HG03060 (cell line): Measurements from ENCODE around the gene SEZ6L2.
"Not testable (repeated sequence)": the region's sequence is repeated elsewhere in the genome, so short reads cannot be mapped to it uniquely, and the experiment has no call there.

Source experiments
- ATAC-seq: cut with Tn5 transposase; IDR thresholded peaks from one replicate; pipeline ENCODE4 v1.9.1; 2021; ENCODE audit warnings: low read depth, moderate number of reproducible peaks; ENCODE audit not compliant: unreplicated experiment

Gene SEZ6L2

GRCh38 chr16:29858149-29858849, 41.1 kb downstream of the SEZ6L2 start:
- no peak for ATAC-seq

DNA sequence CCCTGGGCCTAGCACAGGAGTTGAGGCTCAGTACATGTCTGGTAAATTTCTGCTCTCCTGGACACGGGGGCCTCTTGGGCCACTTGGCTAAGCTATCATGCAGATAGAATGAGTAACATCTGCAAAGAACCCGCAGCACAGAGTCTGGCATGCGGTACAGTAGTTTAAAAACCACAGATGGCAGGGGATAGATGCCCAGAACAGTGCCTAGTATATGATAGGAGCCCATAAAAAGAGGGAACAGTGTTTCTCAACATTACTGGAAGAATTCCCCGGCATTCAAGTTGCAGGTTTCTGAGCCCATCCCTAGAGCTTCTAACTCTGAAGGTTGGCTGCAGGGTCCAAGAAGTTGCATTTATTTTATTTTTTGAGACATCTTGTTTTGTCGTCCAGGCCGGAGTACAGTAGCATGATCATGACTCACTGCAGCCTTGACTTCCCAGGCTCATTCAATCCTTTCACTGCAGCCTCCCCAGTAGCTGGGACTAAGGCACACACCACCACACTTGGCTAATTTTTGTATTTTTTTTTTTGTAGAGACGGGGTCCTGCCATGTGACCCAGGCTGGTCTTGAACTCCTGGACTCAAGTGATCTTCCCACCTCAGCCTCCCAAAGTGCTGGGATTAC, 42.1 kb downstream of the SEZ6L2 start:
- no peak for ATAC-seq

- no peak for ATAC-seq
Measured at GRCh38 chr16:29854520-29855100, 44.7 kb downstream of the SEZ6L2 start.

DNA sequence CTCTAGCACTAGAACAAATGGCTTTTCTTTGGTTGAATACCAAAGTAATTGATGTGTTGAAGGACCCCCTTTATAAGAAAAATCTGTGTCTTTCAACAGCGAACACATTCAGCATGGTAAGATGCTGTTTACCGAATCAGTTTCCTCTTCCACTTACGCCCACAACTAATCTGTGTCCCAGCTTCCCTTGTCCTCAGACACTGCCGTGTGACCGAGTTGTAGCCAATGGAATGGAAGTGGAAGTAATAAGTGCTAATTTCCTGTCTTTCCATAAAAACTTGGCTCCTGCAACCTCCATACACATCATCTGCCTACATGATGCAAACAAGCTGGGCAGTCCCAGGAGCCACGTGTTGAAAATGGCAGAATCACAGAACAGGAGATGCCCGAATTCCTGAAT, 46.7 kb downstream of the SEZ6L2 start:
- ATAC-seq, result no peak

DNA sequence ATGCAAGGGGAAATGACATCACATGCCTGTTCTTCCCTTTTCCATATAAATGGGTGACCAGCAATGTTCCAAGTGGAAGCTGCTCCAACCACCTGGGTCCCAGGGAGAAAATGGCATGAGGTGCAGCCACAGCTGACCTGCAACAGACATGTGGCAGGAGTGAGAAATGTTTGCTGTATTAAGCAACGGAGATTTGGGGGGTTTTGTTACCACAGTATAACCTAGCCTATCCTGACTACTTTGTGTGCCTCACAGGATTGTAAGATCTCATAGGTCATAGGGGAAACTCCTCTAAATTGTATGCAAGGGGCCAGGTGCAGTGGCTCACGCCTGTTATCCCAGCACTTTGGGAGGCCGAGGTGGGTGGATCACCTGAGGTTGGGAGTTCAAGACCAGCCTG, 48.4 kb downstream of the SEZ6L2 start:
- ATAC-seq, result no peak

GRCh38 chr16:29849505-29849904, 49.8 kb downstream of the SEZ6L2 start:
- no peak for ATAC-seq

GRCh38 chr16:29848420-29849297, 50.7 kb downstream of the SEZ6L2 start:
- no peak for ATAC-seq

DNA sequence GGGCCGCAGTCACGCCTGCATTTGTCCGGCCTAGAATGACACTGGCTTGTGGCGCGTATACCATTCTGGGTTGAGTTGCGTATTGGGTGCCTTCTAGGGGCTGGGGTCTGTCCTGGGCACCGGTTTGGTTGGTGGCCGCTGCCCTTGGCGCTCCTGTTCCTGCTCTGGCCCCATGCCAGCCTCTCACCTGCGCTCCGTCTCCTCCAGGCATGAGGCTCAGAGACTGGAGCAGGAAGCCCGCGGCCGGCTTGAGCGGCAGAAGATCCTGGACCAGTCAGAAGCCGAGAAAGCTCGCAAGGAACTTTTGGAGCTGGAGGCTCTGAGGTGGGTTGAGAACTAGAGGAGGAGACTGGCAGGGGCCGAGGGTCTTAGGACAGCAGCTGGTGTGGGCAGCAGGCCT, 53.7 kb downstream of the SEZ6L2 start:
- ATAC-seq, result no peak

DNA sequence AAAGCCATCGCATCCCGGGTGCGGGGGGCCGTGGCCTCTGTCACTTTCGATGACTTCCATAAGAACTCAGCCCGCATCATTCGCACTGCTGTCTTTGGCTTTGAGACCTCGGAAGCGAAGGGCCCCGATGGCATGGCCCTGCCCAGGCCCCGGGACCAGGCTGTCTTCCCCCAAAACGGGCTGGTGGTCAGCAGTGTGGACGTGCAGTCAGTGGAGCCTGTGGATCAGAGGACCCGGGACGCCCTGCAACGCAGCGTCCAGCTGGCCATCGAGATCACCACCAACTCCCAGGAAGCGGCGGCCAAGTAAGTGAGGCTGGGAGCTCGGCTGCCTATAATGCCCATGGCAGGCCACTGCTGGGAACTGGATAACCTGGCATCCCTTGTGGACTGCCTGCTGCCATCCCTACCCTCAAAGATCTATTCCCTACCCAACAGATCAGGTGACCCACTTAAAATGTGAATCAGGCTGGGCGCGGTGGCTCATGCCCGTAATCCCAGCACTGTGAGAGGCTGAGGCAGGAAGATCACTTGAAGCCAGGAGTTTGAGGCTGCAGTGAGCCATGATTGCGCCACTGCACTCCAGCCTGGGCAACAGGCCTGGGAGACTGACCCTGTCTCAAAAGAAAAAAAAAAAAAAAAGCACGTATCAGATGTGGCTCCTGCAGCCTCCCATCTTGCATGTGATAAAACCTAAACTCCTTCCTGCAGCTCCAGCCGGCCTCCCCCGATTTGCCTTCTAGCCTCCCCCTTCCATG, 54.6 kb downstream of the SEZ6L2 start:
- ATAC-seq, result no peak

GRCh38 chr16:29843931-29844330, 55.4 kb downstream of the SEZ6L2 start:
- no peak for ATAC-seq

DNA sequence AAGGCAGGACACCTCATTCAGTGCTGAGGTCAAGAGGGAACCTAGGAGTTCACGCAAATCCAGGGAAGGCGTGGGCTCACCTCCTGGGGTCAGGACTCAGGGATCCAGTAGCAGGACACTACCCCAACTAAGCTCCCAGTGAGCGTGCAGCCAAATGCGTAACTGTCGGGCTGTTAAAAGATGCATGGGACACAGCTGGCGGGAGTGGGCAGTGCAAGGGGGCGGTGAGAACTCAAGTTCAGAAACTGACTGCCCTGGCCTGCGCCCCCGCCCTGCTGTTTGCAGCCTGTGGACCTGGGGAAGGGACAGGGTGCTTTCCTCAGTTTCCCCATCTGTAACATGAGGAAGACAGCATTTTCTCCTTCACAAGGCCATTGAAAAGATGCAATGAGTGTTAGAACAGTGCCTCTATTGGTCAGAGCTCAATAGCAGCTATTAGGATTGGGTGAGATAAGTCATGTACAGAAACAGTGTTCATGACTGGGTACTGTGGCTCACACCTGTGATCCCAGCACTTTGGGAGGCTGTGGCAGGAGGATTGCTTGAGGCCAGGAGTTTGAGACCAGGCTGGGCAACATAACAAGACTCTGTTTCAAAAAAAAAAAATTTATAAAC, 56.5 kb downstream of the SEZ6L2 start:
- no peak for ATAC-seq

GRCh38 chr16:29841631-29842030, 57.7 kb downstream of the SEZ6L2 start:
- no peak for ATAC-seq

- no peak for ATAC-seq
Measured at GRCh38 chr16:29840240-29840639, 59.1 kb downstream of the SEZ6L2 start.

GRCh38 chr16:29839822-29840221, 59.5 kb downstream of the SEZ6L2 start:
- ATAC-seq, result no peak

DNA sequence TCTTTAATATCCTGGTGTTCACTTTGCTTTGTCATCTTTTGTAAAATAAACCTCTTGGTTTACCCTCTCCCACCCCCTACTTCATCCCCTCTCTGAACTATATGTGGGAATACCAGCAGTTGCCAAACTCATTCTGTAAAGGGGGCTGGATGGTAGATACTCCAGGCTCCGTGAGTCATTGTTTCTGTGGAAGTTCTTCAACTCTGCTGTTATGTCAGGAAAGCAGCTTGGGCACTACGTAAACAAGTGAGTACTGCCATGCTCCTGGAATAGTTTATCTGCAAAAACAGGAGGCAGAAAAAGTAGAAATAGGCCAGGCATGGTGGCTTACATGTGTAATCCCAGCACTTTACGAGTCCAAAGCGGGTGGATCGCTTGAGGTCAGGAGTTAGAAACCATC, 61.5 kb downstream of the SEZ6L2 start:
- no peak for ATAC-seq

DNA sequence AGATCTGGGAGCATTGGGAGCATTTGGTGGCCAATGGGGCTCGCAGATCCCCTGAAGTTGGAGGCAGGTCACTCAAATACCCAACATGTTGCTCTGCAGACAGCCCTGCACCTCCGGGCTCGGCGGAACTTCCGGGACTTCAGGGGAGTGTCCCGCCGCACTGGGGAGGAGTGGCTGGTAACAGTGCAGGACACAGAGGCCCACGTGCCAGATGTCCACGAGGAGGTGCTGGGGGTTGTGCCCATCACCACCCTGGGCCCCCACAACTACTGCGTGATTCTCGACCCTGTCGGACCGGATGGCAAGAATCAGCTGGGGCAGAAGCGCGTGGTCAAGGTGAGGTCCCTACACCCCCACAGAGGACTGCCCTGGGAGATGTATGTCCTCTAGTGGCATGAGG, 62.7 kb downstream of the SEZ6L2 start:
- no peak for ATAC-seq

GRCh38 chr16:29835926-29836325, 63.4 kb downstream of the SEZ6L2 start:
- no peak for ATAC-seq

DNA sequence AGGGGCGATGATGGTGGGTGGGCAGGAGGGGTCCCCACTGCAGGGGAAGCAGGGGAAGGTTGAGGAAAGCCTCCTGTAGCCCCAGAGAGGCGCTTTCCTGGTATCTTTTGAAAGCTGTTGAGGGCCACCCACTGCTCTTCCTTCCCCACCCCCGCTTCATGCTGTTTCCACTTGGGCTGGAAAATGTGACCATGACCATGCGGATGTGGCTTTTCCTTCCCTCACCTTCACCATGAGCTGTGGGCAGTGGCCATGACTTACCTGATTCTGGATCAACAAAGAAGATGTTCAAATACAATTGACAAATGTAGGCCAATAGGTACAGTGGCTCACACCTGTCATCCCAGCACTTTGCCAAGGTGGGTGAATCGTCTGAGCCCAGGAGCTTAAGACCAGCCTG, 65.3 kb downstream of the SEZ6L2 start:
- no peak for ATAC-seq

DNA sequence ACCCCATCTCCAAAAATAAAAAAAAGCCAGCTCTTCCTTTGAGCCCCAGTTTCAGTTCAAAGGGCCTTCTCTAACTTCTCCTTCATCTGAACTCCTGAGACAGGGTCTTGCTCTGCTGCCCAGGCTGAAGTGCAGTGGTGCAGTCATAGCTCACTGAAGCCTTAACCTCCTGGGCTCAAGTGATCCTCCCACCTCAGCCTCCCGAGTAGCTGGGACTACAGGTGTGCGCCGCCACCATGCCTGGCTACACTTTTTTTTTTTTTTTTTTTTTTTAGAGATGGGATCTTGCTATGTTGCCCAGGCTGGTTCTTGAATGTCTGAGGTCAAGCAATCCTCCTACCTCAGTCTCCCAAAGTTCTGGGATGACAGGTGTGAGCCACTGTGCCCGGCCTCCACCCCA, 66.1 kb downstream of the SEZ6L2 start:
- ATAC-seq, result not testable (repeated sequence)

DNA sequence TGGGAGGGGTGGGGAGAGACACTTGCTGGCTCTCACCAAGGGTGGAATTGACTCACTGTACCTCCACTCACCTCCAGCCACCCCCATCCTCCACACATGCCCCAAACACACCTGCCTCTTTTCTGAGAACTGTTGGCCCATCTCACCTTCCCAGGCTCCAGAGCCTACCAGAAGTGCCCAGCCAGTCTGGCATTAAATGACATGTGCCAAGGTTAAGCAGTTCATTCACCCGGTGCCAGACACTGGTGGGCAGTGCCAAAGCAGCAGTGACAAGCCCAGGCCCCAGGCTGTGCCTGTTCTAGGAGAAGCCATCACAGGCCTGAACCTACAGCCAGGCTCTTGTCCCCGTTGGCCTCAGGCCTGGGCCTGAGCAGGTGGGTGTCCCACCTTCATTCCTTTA, 67.9 kb downstream of the SEZ6L2 start:
- ATAC-seq, result no peak
